Breast epithelium (tissue), 3 donors: ENCODE measurements around the gene ZFP14. TPM values are rescaled to one million over a fixed set of nuclear protein-coding genes. Genes with fewer than 3 reads are reported as not detected.

Source experiments
- total RNA-seq, 3 donors: library from RNA; depleted of rRNA; stranded (reverse); fragments of >200 nt; gene quantifications; one replicate each; pipeline ENCODE4 v1.1.0, GENCODE V29; 2016

ZFP14 gene
- total RNA-seq, 3 donors from 2014 or later: 5.3 to 13.3 (median 8.5) TPM

Other genes with a start within 250 kb of the ZFP14 start
- 100 to 1,000 TPM; 144 to 286 (median 200) TPM for gene CAPNS1, start 239.1 kb downstream of the ZFP14 start, total RNA-seq
- 10 to 100 TPM; 20.8 to 69.3 (median 29.5) TPM for gene COX7A1, start 226.8 kb downstream of the ZFP14 start, total RNA-seq
- 1 to 10 TPM; 4.3 to 7.8 (median 7.2) TPM for gene ZNF565, start 164.5 kb downstream of the ZFP14 start, total RNA-seq
- 100 to 1,000 TPM in 1 of 3 donors, 10 to 100 TPM in 2; 55.5 to 109 (median 78.7) TPM for gene ZNF146, start 164.1 kb downstream of the ZFP14 start, total RNA-seq
- 10 to 100 TPM in 1 of 3 donors, 1 to 10 TPM in 2; 3.4 to 13.6 (median 9.5) TPM for gene ZFP82, start 39.4 kb upstream of the ZFP14 start, total RNA-seq
- 10 to 100 TPM; 10.2 to 14.7 (median 11.4) TPM for gene ZNF566, start 110.4 kb upstream of the ZFP14 start, total RNA-seq
- gene ZNF260, start 149.1 kb upstream of the ZFP14 start, total RNA-seq: 10 to 100 TPM in 2 of 3 donors, 1 to 10 TPM in 1; 9.1 to 35.6 (median 22.0) TPM
- 10 to 100 TPM in 2 of 3 donors, 1 to 10 TPM in 1; 8.2 to 20.3 (median 14.7) TPM for gene ZNF529, start 194.1 kb upstream of the ZFP14 start, total RNA-seq
- 10 to 100 TPM in 1 of 3 donors, 1 to 10 TPM in 2; 2.6 to 13.0 (median 6.6) TPM for gene ZNF382, start 226.1 kb upstream of the ZFP14 start, total RNA-seq